Measurements from ENCODE around the gene CSAD. TPM values are rescaled to one million over a fixed set of nuclear protein-coding genes. Genes with fewer than 3 reads are reported as not detected.
"Not testable (repeated sequence)": the region's sequence is repeated elsewhere in the genome, so short reads cannot be mapped to it uniquely, and the experiment has no call there.

Gene CSAD
- total RNA-seq, 1 experiment from 2014 or later, result 12.2 TPM

- H3K27ac Mint-ChIP-seq (ENCODE audit: unreplicated experiment), result no peak overlapping the region
- H3K36me3 Mint-ChIP-seq (ENCODE audit: insufficient read depth, unreplicated experiment), result peaks cover 48% of the 10 kb centered on the region
Measured at GRCh38 chr12:53182903-53183302, 2.2 kb upstream of the CSAD start.

GRCh38 chr12:53181935-53182334 is 1.2 kb upstream of the CSAD start:
- intact Hi-C loops (cut with micrococcal nuclease; ENCODE audit: unreplicated experiment), result no loop called here
- no peak for DNase-seq
- Mint-ChIP-seq H3K27me3 (ENCODE audit: unreplicated experiment) (no peaks in the 10 kb centered on the region), H3K4me3 (ENCODE audit: low read depth, unreplicated experiment) (peak overlapping the region; percentile 85), H3K9me3 (ENCODE audit: low read depth, unreplicated experiment) (no peaks in the 10 kb centered on the region), H3K36me3 (ENCODE audit: insufficient read depth, unreplicated experiment) (peaks cover 39% of the 10 kb centered on the region), H3K4me1 (ENCODE audit: low read depth, unreplicated experiment) (peaks cover 22% of the 10 kb centered on the region), H3K27ac (ENCODE audit: unreplicated experiment) (no peak overlapping the region)
- CTCF ChIA-PET, result no interaction called here
- BruUV-seq (replicated peaks), result no TSS peak
- TF ChIP-seq CTCF (IDR thresholded peaks at IDR 0.05; ENCODE audit: unreplicated experiment), result no peak

More at GRCh38 chr12:53182903-53183302, 2.2 kb upstream of the CSAD start:
- Mint-ChIP-seq H3K4me3 (ENCODE audit: low read depth, unreplicated experiment) (no peak overlapping the region), H3K27me3 (ENCODE audit: unreplicated experiment) (no peaks in the 10 kb centered on the region), H3K4me1 (ENCODE audit: low read depth, unreplicated experiment) (peaks cover 22% of the 10 kb centered on the region), H3K9me3 (ENCODE audit: low read depth, unreplicated experiment) (no peaks in the 10 kb centered on the region)
- CTCF ChIA-PET, result no interaction called here
- DNase-seq, result no peak
- TF ChIP-seq CTCF (IDR thresholded peaks at IDR 0.05; ENCODE audit: unreplicated experiment), result no peak
- no TSS peak for BruUV-seq (replicated peaks)
- intact Hi-C loops (cut with micrococcal nuclease; ENCODE audit: unreplicated experiment), result no loop called here

DNA sequence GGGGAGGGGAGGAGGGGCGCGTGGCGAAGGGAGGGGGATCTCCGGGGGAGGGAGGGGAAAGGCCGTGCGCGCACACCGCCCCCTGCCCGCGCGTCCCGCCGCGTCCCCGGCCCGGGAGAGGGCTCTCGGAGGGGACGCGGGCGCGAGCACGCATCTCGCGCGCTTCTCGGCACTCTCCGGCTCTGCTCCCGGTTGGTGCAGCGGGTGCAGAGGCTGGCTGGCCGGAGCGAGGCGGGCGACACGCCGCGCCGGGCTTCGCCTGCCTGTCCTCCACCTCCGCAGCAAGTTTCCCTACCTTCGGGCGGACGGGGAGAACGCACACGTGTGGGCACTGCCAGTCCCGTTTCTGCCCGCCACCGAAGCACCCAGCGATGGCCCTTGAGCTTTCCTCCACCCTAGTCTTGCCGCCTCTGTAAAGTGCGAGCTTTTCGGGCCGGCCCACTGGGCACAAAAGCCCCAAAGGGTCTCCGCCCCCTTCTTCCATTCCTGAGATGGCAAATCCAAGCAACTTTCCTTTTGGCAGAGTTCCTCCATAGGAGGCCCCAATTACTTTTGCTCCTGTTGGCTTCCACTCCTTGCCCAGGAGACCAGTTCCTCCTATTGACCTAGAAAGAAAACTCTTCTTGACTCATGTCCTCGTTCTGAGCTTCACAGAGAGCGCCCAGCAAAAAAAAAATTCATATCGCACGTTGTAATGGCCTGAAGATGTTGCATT is 363 bp upstream of the CSAD start:
- H3K4me3 Mint-ChIP-seq (ENCODE audit: low read depth, unreplicated experiment), result peak overlapping the region; percentile 85
- TF ChIP-seq CTCF (IDR thresholded peaks at IDR 0.05; ENCODE audit: unreplicated experiment), result no peak
- H3K9me3 Mint-ChIP-seq (ENCODE audit: low read depth, unreplicated experiment), result no peaks in the 10 kb centered on the region
- H3K36me3 Mint-ChIP-seq (ENCODE audit: insufficient read depth, unreplicated experiment), result peaks cover 38% of the 10 kb centered on the region
- peak; percentile 79 for DNase-seq
- CTCF ChIA-PET, result interaction anchor here (0.6 to 1.7 kb wide), 3 partner anchors 17 to 134 kb away, joined by 3 to 11 read pairs (median 7); no protein-coding TSS in a partner anchor
- no peaks in the 10 kb centered on the region for H3K27me3 Mint-ChIP-seq (ENCODE audit: unreplicated experiment)
- H3K4me1 Mint-ChIP-seq (ENCODE audit: low read depth, unreplicated experiment), result peaks cover 22% of the 10 kb centered on the region
- peak overlapping the region; percentile 77 for H3K27ac Mint-ChIP-seq (ENCODE audit: unreplicated experiment)
- no TSS peak for BruUV-seq (replicated peaks)
- intact Hi-C loops (cut with micrococcal nuclease; ENCODE audit: unreplicated experiment), result no loop called here

GRCh38 chr12:53179687-53180219 is 972 bp downstream of the CSAD start:
- Mint-ChIP-seq H3K4me1 (ENCODE audit: low read depth, unreplicated experiment) (peaks cover 29% of the 10 kb centered on the region), H3K36me3 (ENCODE audit: insufficient read depth, unreplicated experiment) (peaks cover 38% of the 10 kb centered on the region), H3K9me3 (ENCODE audit: low read depth, unreplicated experiment) (no peaks in the 10 kb centered on the region), H3K4me3 (ENCODE audit: low read depth, unreplicated experiment) (peak overlapping the region; percentile 85), H3K27me3 (ENCODE audit: unreplicated experiment) (no peaks in the 10 kb centered on the region), H3K27ac (ENCODE audit: unreplicated experiment) (peak overlapping the region; percentile 70)
- intact Hi-C loops (cut with micrococcal nuclease; ENCODE audit: unreplicated experiment), result no loop called here
- DNase-seq, result no peak
- BruUV-seq (replicated peaks), result no TSS peak
- CTCF ChIA-PET, result interaction anchor here (1.0 to 1.7 kb wide), 3 partner anchors 18 to 114 kb away, joined by 3 to 11 read pairs (median 7); no protein-coding TSS in a partner anchor
- no peak for TF ChIP-seq CTCF (IDR thresholded peaks at IDR 0.05; ENCODE audit: unreplicated experiment)

- H3K9me3 Mint-ChIP-seq (ENCODE audit: low read depth, unreplicated experiment); H3K27me3 Mint-ChIP-seq (ENCODE audit: unreplicated experiment); DNase-seq; intact Hi-C loops (cut with micrococcal nuclease; ENCODE audit: unreplicated experiment); H3K27ac Mint-ChIP-seq (ENCODE audit: unreplicated experiment); CTCF ChIA-PET; H3K4me3 Mint-ChIP-seq (ENCODE audit: low read depth, unreplicated experiment); BruUV-seq (replicated peaks): not testable (repeated sequence)
- Mint-ChIP-seq H3K36me3 (ENCODE audit: insufficient read depth, unreplicated experiment) (peaks cover 36% of the 10 kb centered on the region), H3K4me1 (ENCODE audit: low read depth, unreplicated experiment) (peaks cover 30% of the 10 kb centered on the region)
Measured at GRCh38 chr12:53178803-53179202, 1.9 kb downstream of the CSAD start.

GRCh38 chr12:53177447-53177846 is 3.3 kb downstream of the CSAD start:
- not testable (repeated sequence) for H3K27ac Mint-ChIP-seq (ENCODE audit: unreplicated experiment)

More at GRCh38 chr12:53177447-53177846, 3.3 kb downstream of the CSAD start:
- Mint-ChIP-seq H3K4me1 (ENCODE audit: low read depth, unreplicated experiment) (peaks cover 24% of the 10 kb centered on the region), H3K36me3 (ENCODE audit: insufficient read depth, unreplicated experiment) (peaks cover 29% of the 10 kb centered on the region)
- DNase-seq; H3K4me3 Mint-ChIP-seq (ENCODE audit: low read depth, unreplicated experiment); BruUV-seq (replicated peaks); intact Hi-C loops (cut with micrococcal nuclease; ENCODE audit: unreplicated experiment); H3K9me3 Mint-ChIP-seq (ENCODE audit: low read depth, unreplicated experiment); H3K27me3 Mint-ChIP-seq (ENCODE audit: unreplicated experiment): not testable (repeated sequence)
- CTCF ChIA-PET, result interaction anchor here (0.6 kb wide), 1 partner anchor 389 kb away, joined by 4 read pairs; no protein-coding TSS in a partner anchor
